Sigmoid colon (tissue), 7 donors: Measurements from ENCODE around the gene LDLRAD2. TPM values are rescaled to one million over a fixed set of nuclear protein-coding genes. Genes with fewer than 3 reads are reported as not detected.

Experiments
- DNase-seq: peaks from one replicate; pipeline ENCODE4 v3.0.0-alpha.2; 2019
- H3K27ac ChIP-seq, 4 donors: fragments of 200-600 bp; sonication (generic); one replicate each; pipeline ENCODE4 v1.5.1; 2016 to 2019; ENCODE audit warnings: mild to moderate bottlenecking in 1 of 4
- H3K27me3 ChIP-seq, 3 donors: fragments of 200-600 bp; sonication (generic); one replicate each; pipeline ENCODE4 v1.5.1; 2019; ENCODE audit warnings: mild to moderate bottlenecking in 1 of 3
- H3K36me3 ChIP-seq, 4 donors: fragments of 200-600 bp; sonication (generic); one replicate each; pipeline ENCODE4 v1.5.1; 2016 to 2019
- H3K4me1 ChIP-seq, 4 donors: fragments of 200-600 bp; sonication (generic); one replicate each; pipeline ENCODE4 v1.5.1; 2017 to 2019
- H3K4me3 ChIP-seq, 4 donors: fragments of 200-600 bp; sonication (generic); one replicate each; pipeline ENCODE4 v1.5.1; 2017 to 2019; ENCODE audit warnings: mild to moderate bottlenecking in 2 of 4, moderate library complexity in 1 of 4
- H3K9me3 ChIP-seq, 4 donors: fragments of 200-600 bp in 3 of 4; sonication (generic) in 3 of 4; one replicate each; pipeline versions ENCODE4 v1.5.1 to v1.6.1; 2013 to 2019
- EP300 ChIP-seq, 4 donors: sonication (generic); formaldehyde crosslinking; IDR thresholded peaks; one replicate each; pipeline ENCODE4 v1.6.1; 2017; ENCODE audit warnings: antibody characterized with exemption in 4 of 4
- POLR2A ChIP-seq, 2 donors: fragments of 450-650 bp; IDR thresholded peaks; one replicate each; pipeline ENCODE4 v1.6.1; 2016; ENCODE audit warnings: antibody characterized with exemption in 2 of 2, mild to moderate bottlenecking in 2 of 2, moderate library complexity in 2 of 2
- POLR2AphosphoS5 ChIP-seq, 4 donors: sonication (generic); formaldehyde crosslinking; IDR thresholded peaks; one replicate each; pipeline ENCODE4 v1.6.1; 2017; ENCODE audit warnings: antibody characterized with exemption in 4 of 4
- WGBS, 2 donors: extraction: QIAGEN DNeasy Blood & Tissue Kit; methylation state at CpG; one replicate each; pipeline ENCODE4 v1.1.7; 2013; 5-methylcytosine and 5-hydroxymethylcytosine counted together
- intact Hi-C: fragments of 100-400 bp; cut with DNase I; formaldehyde crosslinking; loops from one replicate; pipeline ENCODE4 v1.15.1; 2023
- polyA plus RNA-seq, 3 donors: library from polyadenylated mRNA; stranded (reverse); fragments of 200-250 nt; gene quantifications; one replicate each; pipeline ENCODE4 v1.2.3, GENCODE V29; 2013
- total RNA-seq, 4 donors: library from RNA; depleted of rRNA; stranded (reverse); fragments of >200 nt; gene quantifications; one replicate each; pipeline ENCODE4 v1.1.0, GENCODE V29; 2016
- TF ChIP-seq, protein P1 (sequence below), 4 experiments: fragments of 450-650 bp in 3 of 4; fragments of 200-600 bp in 1 of 4; IDR thresholded peaks; one replicate each; pipeline ENCODE4 v1.5.1; 2016 to 2019; ENCODE audit warnings: antibody characterized with exemption in 4 of 4, mild to moderate bottlenecking in 3 of 4, moderate library complexity in 2 of 4
- donor health status: healthy with polysubstance abuse.
- donor health status: Bipolar disorder and iron deficiency.
- donor health status: healthy.

LDLRAD2 gene
- total and polyA plus RNA-seq, 7 donors, result under 0.01 to 1.4 (median 0.23) TPM; not detected in 2

DNA sequence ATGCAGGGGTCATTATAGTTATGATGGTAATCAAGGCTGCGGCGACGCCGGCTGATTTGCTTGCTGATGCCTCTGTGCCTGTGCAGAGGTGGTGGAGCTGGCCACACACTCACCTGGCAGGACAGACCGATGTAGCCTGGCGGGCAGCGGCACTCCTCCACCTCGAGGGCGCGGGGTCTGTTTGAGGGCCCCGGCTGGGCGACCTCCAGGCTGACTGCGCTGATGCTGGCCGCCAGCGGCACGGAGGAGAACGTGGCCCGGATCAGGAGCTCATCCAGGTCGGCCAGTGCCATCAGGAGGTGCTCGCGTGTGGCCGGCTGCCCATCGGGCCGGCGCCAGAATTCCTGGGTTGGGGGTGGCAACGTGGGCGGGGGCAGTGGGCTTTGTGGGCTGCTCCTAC is 52.7 kb downstream of the LDLRAD2 start:
- peak overlapping the region in 3 of 4 donors; percentile 74 to 88 (median 84) for H3K27ac ChIP-seq
- peaks cover 0 to 42% (median 8%) of the 10 kb centered on the region in 4 donors for H3K4me1 ChIP-seq
- no peak for DNase-seq
- no peaks in the 10 kb centered on the region for H3K9me3 ChIP-seq
- TF ChIP-seq, protein P1, sequence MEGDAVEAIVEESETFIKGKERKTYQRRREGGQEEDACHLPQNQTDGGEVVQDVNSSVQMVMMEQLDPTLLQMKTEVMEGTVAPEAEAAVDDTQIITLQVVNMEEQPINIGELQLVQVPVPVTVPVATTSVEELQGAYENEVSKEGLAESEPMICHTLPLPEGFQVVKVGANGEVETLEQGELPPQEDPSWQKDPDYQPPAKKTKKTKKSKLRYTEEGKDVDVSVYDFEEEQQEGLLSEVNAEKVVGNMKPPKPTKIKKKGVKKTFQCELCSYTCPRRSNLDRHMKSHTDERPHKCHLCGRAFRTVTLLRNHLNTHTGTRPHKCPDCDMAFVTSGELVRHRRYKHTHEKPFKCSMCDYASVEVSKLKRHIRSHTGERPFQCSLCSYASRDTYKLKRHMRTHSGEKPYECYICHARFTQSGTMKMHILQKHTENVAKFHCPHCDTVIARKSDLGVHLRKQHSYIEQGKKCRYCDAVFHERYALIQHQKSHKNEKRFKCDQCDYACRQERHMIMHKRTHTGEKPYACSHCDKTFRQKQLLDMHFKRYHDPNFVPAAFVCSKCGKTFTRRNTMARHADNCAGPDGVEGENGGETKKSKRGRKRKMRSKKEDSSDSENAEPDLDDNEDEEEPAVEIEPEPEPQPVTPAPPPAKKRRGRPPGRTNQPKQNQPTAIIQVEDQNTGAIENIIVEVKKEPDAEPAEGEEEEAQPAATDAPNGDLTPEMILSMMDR (IDR thresholded peaks at IDR 0.05), result no peak
- TF ChIP-seq POLR2A (IDR thresholded peaks at IDR 0.05), result no peak
- no peak for TF ChIP-seq POLR2AphosphoS5 (IDR thresholded peaks at IDR 0.05)
- no peak for TF ChIP-seq EP300 (IDR thresholded peaks at IDR 0.05)
- intact Hi-C loops, result loop anchor here (5.0 to 10.0 kb wide), 2 partner anchors 80 to 98 kb away; no protein-coding TSS in a partner anchor
- H3K27me3 ChIP-seq, result no peaks in the 10 kb centered on the region
- H3K36me3 ChIP-seq, result peaks cover 23 to 87% (median 65%) of the 10 kb centered on the region in 4 donors
- H3K4me3 ChIP-seq, result no peak overlapping the region
- WGBS, 2 donors, result 95 to 96% methylated on average over 27 of the region's 27 CpGs

DNA sequence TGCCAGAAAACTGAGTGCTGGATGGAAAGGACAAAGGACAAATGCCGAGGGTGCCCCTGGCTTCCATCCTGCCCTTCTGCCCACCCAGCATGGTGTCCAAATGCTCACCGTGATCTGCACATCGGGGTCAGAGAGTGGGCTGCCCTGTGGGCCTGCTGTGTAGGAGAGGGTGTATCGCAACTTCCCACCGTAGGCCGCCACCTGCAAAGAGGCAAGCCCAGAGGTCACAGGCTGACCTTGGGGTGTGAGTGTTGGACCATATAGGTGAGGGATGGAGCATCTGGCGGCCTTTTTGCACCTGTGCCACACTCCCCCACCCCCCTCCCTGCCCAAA is 53.5 kb downstream of the LDLRAD2 start:
- Histone ChIP-seq H3K4me3 (no peak overlapping the region), H3K27me3 (no peaks in the 10 kb centered on the region), H3K9me3 (no peaks in the 10 kb centered on the region), H3K4me1 (peaks cover 0 to 51% (median 16%) of the 10 kb centered on the region in 4 donors), H3K27ac (peak overlapping the region; percentile 45 to 88 (median 70)), H3K36me3 (peaks cover 16 to 84% (median 59%) of the 10 kb centered on the region in 4 donors)
- intact Hi-C loops, result loop anchor here (5.0 to 10.0 kb wide), 2 partner anchors 79 to 97 kb away; no protein-coding TSS in a partner anchor
- no peak for DNase-seq
- TF ChIP-seq, protein P1 (IDR thresholded peaks at IDR 0.05), result no peak
- no peak for TF ChIP-seq POLR2AphosphoS5 (IDR thresholded peaks at IDR 0.05)
- no peak for TF ChIP-seq EP300 (IDR thresholded peaks at IDR 0.05)
- no peak for TF ChIP-seq POLR2A (IDR thresholded peaks at IDR 0.05)
- WGBS, 2 donors, result 84 to 94% methylated on average over 7 of the region's 7 CpGs

DNA sequence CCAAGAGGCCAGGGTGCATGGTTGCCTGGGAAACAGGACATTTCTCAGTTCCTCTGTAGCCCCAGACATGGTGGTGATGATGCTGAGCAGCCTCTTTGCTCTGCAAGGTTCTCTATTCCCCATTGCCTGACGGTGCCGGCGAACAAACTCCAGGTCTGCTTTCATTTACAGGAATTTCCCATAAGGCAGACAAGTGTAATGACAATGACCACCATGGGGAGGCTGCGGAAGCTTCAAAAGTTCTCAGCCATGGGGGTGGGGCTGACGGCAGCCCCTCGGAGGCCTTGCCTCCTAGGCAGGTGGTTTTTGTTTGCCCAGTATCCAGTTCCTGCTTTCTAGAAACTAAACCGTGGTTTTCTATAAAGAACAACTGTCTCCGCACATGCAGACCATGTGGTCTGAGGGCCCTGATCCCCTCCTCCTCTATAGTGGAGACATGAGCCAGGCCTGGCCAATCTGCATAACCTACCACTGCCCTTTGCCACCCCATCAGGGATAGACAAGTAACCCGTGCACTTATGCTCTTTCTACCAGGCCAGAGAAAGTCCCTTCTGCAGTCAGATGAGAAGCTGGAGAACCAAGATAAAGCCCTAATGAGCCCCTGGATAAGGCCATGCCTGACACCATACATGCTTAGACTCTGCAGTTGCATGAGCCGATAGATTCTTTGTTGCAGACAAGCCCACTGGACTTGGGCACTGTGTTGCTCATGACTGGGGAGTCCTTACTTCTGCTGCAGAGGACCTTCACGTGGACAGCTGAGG is 54.1 kb downstream of the LDLRAD2 start:
- intact Hi-C loops, result loop anchor here (5.0 to 10.0 kb wide), 2 partner anchors 79 to 96 kb away; no protein-coding TSS in a partner anchor
- no peaks in the 10 kb centered on the region for H3K9me3 ChIP-seq
- H3K36me3 ChIP-seq, result peaks cover 10 to 84% (median 55%) of the 10 kb centered on the region in 4 donors
- no peak for DNase-seq
- peaks cover 0 to 55% (median 21%) of the 10 kb centered on the region in 4 donors for H3K4me1 ChIP-seq
- H3K27me3 ChIP-seq, result no peaks in the 10 kb centered on the region
- peak overlapping the region; percentile 45 to 88 (median 70) for H3K27ac ChIP-seq
- WGBS, 2 donors, result 52 to 70% methylated on average over 11 of the region's 11 CpGs
- TF ChIP-seq EP300 (IDR thresholded peaks at IDR 0.05) (no peak), POLR2AphosphoS5 (IDR thresholded peaks at IDR 0.05) (no peak), POLR2A (IDR thresholded peaks at IDR 0.05) (no peak)
- TF ChIP-seq, protein P1 (IDR thresholded peaks at IDR 0.05), result no peak
- H3K4me3 ChIP-seq, result no peak overlapping the region

DNA sequence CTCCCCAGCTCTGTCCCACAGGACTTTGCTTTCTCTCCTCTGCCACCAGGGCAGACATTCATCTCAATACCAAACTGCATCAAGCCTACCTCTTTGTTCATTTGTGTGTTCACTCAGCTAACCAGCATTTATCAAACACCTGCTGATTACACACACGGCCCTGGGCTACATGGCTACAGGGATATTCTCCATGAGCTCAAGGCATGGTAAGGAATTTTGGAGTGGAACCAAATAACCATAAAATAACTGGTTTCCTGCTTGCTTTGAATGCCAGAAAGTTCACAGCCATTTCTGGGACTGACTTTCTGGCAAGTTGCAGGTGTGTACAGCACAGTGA is 54.6 kb downstream of the LDLRAD2 start:
- Histone ChIP-seq H3K4me1 (peaks cover 0 to 51% (median 20%) of the 10 kb centered on the region in 4 donors), H3K27ac (peak overlapping the region; percentile 34 to 88 (median 70))

More for the DNA sequence above, 54.6 kb downstream of the LDLRAD2 start:
- Histone ChIP-seq H3K9me3 (no peaks in the 10 kb centered on the region), H3K27me3 (no peaks in the 10 kb centered on the region), H3K4me3 (no peak overlapping the region), H3K36me3 (peaks cover 8 to 84% (median 54%) of the 10 kb centered on the region in 4 donors)
- no peak for DNase-seq
- intact Hi-C loops, result loop anchor here (5.0 to 10.0 kb wide), 2 partner anchors 78 to 96 kb away; no protein-coding TSS in a partner anchor
- WGBS, 2 donors, result 12 to 44% methylated on average over 1 of the region's 1 CpG
- TF ChIP-seq, protein P1 (IDR thresholded peaks at IDR 0.05), result no peak
- no peak for TF ChIP-seq POLR2AphosphoS5 (IDR thresholded peaks at IDR 0.05)
- TF ChIP-seq EP300 (IDR thresholded peaks at IDR 0.05), result no peak
- TF ChIP-seq POLR2A (IDR thresholded peaks at IDR 0.05), result no peak
